ENCODE data around the gene SLC25A45. TPM values are rescaled to one million over a fixed set of nuclear protein-coding genes. Genes with fewer than 3 reads are reported as not detected.

The SLC25A45 gene
- polyA plus RNA-seq, 2 of the 4 experiments (the other 2 are of a cell fraction): 3.1 to 8.1 TPM

GRCh38 chr11:65425971-65426838 lies 43.8 kb upstream of the SLC25A45 start:
- H3K27ac ChIP-seq: peak overlapping the region; percentile 97 to 100
- POLR2A ChIA-PET: interaction anchor here (1.2 to 17.5 kb wide), 4 partner anchors 8 to 77 kb away, joined by 5 to 756 read pairs (median 84); partner anchors contain the start of genes MALAT1 and NEAT1
- CTCF ChIA-PET: interaction anchor here (1.7 kb wide), 2 partner anchors 9 to 84 kb away, joined by 5 read pairs; no protein-coding TSS in a partner anchor
- TF ChIP-seq NR3C1 (IDR thresholded peaks at IDR 0.05) (no peak), HOXB13 (CRISPR knock-in tag; IDR thresholded peaks at IDR 0.05; ENCODE audit: low read depth) (peak; percentile 47; the same call in 1 of the 2 replicates), ZSCAN20 (CRISPR knock-in tag; IDR thresholded peaks at IDR 0.05) (peak; percentile 66), TP53 (CRISPR knock-in tag; IDR thresholded peaks at IDR 0.05) (peak; percentile 70; the same call in 1 of the 2 replicates), ATOH8 (CRISPR knock-in tag; IDR thresholded peaks at IDR 0.05; ENCODE audit: low read depth) (peak; percentile 13), EHF (CRISPR knock-in tag; IDR thresholded peaks at IDR 0.05) (peak; percentile 46; the same call in 1 of the 2 replicates), REST (IDR thresholded peaks at IDR 0.05) (no peak; the same call in 1 of the 2 replicates), CEBPB (IDR thresholded peaks at IDR 0.05) (peak; percentile 44 to 71; a peak in 3 of 4 replicates), SREBF2 (IDR thresholded peaks at IDR 0.05) (no peak), MAZ (IDR thresholded peaks at IDR 0.05; ENCODE audit: borderline replicate concordance, low read depth, low read length) (no peak; the same call in 1 of the 2 replicates), GATA3 (IDR thresholded peaks at IDR 0.05; ENCODE audit: borderline replicate concordance) (0 out of 2 replicates have a peak, but pooled peaks have one; percentile 10), ZNF302 (CRISPR knock-in tag; IDR thresholded peaks at IDR 0.05) (0 out of 2 replicates have a peak, but pooled peaks have one; percentile 30), FOSL2 (IDR thresholded peaks at IDR 0.05) (no peak), FOSL2 (CRISPR knock-in tag; IDR thresholded peaks at IDR 0.05) (peak; percentile 73), POLR2AphosphoS2 (conservative IDR thresholded peaks at IDR 0.05; ENCODE audit: low read length) (peak; percentile 86)
- TF ChIP-seq, protein P1, sequence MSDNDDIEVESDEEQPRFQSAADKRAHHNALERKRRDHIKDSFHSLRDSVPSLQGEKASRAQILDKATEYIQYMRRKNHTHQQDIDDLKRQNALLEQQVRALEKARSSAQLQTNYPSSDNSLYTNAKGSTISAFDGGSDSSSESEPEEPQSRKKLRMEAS (IDR thresholded peaks at IDR 0.05): 0 out of 2 replicates have a peak, but pooled peaks have one; percentile 2
- TF ChIP-seq, protein P2, sequence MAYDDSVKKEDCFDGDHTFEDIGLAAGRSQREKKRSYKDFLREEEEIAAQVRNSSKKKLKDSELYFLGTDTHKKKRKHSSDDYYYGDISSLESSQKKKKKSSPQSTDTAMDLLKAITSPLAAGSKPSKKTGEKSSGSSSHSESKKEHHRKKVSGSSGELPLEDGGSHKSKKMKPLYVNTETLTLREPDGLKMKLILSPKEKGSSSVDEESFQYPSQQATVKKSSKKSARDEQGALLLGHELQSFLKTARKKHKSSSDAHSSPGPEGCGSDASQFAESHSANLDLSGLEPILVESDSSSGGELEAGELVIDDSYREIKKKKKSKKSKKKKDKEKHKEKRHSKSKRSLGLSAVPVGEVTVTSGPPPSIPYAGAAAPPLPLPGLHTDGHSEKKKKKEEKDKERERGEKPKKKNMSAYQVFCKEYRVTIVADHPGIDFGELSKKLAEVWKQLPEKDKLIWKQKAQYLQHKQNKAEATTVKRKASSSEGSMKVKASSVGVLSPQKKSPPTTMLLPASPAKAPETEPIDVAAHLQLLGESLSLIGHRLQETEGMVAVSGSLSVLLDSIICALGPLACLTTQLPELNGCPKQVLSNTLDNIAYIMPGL (CRISPR knock-in tag; IDR thresholded peaks at IDR 0.05; ENCODE audit: borderline replicate concordance): peak; percentile 51; the same call in 1 of the 2 replicates
- TF ChIP-seq, protein P3, sequence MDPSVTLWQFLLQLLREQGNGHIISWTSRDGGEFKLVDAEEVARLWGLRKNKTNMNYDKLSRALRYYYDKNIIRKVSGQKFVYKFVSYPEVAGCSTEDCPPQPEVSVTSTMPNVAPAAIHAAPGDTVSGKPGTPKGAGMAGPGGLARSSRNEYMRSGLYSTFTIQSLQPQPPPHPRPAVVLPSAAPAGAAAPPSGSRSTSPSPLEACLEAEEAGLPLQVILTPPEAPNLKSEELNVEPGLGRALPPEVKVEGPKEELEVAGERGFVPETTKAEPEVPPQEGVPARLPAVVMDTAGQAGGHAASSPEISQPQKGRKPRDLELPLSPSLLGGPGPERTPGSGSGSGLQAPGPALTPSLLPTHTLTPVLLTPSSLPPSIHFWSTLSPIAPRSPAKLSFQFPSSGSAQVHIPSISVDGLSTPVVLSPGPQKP (IDR thresholded peaks at IDR 0.05; ENCODE audit: low read depth, low read length): no peak
- 1% methylated on average over 9 of the region's 9 CpGs for WGBS (ENCODE audit: missing lambda C conversion rate)
- peak overlapping the region; percentile 89 for H3K4me2 ChIP-seq
- FAIRE-seq (no peak), DNase-seq (ENCODE audit: low read depth in 1 of 2, low spot score in 1 of 2) (peak in 1 of 2 experiments; percentile 78), ATAC-seq (no peak)
- no peaks in the 10 kb centered on the region for H3K9me3 ChIP-seq
- peak overlapping the region; percentile 95 for H3K4me3 ChIP-seq
- peaks cover 19% of the 10 kb centered on the region; the same call in 2 of the 3 replicates for H3K4me1 ChIP-seq

Data from A549 (cell line).